Stimulated activated naive CD8-positive, alpha-beta T cell treated with anti-CD3 and anti-CD28 coated beads, Interleukin-15, Interleukin-2, amounts not matched to agents 100 U/mL and 50 U/mL, for 24 hours (primary cell): ENCODE data around the gene S100A9.

Experiments used
- ATAC-seq: fragments of 150-1000 bp; cut with Tn5 transposase; one replicate; pipeline ENCODE4 v1.10.0; 2021
- DNase-seq: peaks from one replicate; pipeline ENCODE4 v3.0.0; 2021

The S100A9 gene

GRCh38 chr1:153389401-153389800, 31.7 kb downstream of the S100A9 start:
- DNase-seq (no peak), ATAC-seq (no peak)

DNA sequence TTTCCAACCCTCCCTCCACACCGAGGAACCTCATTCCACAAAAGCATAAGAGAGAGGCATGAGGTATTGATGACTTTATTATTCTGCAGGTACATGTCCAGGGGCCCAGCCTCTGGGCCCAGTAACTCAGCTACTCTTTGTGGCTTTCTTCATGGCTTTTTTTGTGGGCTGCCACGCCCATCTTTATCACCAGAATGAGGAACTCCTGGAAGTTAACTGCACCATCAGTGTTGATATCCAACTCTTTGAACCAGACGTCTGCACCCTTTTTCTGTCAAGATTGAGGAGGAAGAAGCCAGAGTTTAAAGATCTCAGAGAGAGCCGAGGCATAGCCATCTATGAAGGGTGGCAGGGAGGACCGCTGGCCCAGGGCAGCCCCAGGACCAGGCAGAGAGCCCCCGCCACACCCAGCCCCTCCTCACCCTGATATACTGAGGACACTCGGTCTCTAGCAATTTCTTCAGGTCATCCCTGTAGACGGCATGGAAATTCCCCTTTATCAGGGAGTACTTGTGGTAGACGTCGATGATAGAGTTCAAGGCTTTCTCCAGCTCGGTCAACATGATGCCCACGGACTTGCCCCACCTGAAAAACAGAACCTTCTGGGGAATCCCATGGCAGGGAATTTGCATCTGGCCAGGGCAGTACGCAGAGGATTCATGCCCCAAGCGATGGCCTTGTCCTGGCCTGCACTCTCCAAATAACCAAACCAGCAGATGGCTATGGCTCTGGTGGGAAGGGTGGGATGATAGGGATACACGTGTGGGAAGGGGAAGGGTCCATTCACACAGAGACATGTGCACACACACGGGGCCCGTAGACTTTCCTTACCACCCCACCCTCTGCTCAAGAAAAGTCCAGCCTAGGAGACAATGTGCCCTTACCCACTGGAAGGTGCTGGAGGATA, 32.6 kb downstream of the S100A9 start:
- ATAC-seq: no peak
- no peak for DNase-seq

DNA sequence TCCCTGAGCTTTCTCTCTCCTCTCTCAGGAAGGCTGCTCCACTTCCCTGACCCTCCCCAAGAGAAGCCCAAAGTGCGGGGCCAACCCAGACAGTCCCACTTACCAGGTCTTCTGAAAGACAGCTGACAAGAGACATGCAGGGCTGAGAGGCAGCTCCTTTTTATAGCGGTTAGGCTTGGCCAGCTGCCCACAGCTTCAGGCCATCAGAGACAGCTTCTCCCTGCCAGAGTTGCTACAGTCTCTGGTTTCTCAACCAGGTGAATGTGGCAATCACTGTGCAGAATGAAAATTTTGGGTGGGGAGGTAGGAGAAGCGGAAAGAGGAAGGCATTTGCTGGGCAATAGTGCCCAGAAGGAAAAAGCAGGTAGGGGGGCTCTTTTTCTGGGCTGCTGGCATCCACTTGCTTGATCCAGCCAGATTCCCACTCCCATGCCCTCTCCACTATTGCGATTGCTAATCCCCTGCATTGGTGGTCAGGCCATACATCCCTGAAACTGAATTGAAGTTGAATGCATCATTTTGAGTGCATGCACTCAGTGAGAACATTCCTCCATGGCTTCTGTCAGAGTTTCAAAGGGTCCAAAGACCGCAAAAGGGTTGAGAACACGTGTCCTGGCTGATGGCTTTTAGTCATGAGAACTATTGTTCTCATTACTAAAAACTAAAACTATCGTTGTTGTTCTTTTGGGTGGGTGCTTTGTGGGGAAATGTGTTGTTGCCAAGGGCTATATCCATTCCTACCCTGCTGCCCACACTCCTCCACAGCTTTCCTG, 33.5 kb downstream of the S100A9 start, which contains the start of gene S100A8:
TSS of gene S100A8 (minus strand) at position 136 of the 773 bp plus-strand sequence. CDS start 538 bp downstream, outside the sequence.
- no peak for DNase-seq
- no peak for ATAC-seq

- DNase-seq: no peak
- ATAC-seq: no peak
These were observed 34.6 kb downstream of the S100A9 start for GRCh38 chr1:153392258-153392657.

GRCh38 chr1:153392822-153393221, 35.2 kb downstream of the S100A9 start:
- ATAC-seq (no peak), DNase-seq (no peak)

DNA sequence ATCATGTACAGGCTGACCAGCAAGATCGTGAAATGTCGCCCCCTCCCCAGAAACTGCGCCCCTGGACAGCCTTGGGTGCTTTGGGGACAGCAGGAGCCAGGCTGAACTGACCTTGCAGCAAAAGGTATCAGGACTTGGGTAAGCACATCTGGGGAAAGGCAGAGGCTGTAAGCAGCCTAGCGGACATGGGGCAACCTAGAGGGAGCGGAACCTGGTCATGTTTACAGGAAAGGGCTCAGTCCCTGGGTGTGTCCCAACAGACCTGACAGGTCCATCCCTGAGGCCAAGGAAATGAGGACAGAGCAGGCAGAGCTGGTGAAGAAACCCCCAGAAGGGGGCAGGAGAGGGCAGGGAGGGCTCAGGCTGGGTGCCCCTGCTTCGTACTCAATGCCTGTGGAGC, 36.3 kb downstream of the S100A9 start:
- ATAC-seq: no peak
- DNase-seq: no peak

- DNase-seq (no peak), ATAC-seq (no peak)
These were observed 36.7 kb downstream of the S100A9 start for GRCh38 chr1:153394391-153394790.

DNA sequence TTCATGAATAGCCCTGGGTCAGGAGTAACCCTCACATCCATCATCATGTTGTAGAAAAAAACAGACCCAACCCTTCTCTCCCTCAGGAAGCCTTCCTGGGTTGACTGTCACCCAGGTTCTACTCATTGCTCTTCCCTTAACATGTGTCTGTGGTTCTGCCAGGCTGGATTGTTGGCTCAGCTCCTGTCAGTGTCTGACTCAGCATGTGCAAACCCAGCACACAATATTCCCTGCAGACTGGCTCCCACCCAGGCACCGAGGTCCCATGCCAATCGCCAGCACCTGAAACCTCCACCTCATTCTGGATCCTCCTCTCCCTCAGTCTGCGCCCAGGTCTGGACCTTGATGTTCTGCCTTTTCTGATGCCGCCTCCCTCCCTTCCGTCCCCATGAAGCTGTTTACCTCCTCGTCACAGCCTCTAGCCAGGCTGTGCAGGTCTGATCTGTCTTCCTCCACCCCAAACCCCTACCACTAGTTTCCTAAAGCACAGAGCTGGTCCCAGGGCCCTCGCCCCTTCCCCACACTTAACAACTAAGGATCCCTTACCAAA, 37.6 kb downstream of the S100A9 start:
- DNase-seq (no peak), ATAC-seq (no peak)

DNA sequence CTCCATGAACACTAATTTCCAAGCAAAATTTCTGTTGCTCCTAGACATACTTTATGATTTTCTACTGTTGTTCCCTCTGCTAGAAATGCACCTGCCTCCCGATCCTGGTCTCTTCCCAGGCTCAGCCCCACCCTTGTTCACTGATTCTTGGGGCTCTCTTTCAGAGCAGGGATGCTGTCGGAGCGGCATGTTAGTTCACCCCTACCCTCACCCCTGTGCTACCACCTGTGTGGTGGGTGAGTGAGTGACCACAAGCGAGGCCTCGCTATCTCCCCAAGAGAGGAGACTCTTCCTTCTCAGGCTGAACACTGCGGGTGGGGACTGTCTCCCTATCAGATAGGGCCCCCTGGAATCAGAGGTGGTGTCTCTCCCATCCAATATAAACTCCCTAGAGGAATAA, 38.1 kb downstream of the S100A9 start:
- ATAC-seq (no peak), DNase-seq (no peak)

GRCh38 chr1:153396461-153396860, 38.8 kb downstream of the S100A9 start:
- no peak for ATAC-seq
- no peak for DNase-seq

- DNase-seq (no peak), ATAC-seq (no peak)
These were observed 39.6 kb downstream of the S100A9 start for GRCh38 chr1:153397051-153397923.

GRCh38 chr1:153397924-153398651, 40.4 kb downstream of the S100A9 start:
- no peak for ATAC-seq

DNA sequence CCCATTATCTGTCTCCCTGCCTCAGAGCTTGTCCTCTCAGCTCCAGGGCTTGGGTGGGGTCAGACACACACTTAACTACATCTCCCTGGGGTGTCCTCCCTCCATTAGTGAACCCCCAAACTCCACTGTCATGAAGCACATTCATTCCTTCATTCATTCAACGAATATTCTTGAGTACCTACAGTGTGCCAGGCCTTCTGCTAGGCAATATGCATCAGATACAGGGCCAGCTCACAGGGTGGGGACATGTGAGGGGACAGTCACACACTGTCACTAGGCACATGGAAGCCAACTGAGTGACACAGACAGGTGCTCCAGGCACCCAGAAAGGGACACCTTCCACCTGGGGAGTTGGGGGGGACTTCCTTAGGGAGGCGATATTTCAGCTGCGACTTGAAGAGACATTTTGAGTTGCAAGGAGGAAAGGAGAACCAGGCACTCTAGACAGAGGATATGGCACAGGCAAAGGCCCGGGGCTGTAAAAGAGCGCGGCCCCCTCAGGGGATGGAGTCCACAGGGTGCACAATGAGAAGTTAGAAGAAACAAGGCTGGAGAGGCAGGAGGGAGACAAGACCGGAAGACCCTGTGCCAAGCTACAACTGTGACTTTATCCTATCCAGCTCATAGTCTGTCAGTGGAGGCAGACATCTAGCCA, 41.9 kb downstream of the S100A9 start:
- ATAC-seq (no peak), DNase-seq (no peak)

More at GRCh38 chr1:153397924-153398651, 40.4 kb downstream of the S100A9 start:
- DNase-seq: no peak

DNA sequence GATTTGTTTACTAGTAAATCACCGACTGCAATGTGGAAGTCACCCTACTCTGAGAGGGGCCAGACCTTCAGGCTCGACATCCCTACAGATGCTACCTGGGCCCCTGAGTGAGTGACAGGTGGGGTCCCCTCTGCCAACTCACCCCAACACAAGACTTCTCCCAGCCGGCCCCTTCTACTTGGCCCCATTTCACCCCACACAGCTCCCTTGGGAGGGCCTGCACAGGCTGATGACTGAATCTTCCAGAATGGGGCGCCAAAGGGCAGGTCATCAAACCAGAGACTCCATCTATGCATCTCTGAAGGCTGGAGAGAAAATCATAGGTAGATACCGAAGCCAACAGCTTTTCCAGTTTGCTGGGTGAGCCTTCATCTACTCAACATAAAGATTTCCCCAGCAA, 42.6 kb downstream of the S100A9 start:
- ATAC-seq: no peak

DNA sequence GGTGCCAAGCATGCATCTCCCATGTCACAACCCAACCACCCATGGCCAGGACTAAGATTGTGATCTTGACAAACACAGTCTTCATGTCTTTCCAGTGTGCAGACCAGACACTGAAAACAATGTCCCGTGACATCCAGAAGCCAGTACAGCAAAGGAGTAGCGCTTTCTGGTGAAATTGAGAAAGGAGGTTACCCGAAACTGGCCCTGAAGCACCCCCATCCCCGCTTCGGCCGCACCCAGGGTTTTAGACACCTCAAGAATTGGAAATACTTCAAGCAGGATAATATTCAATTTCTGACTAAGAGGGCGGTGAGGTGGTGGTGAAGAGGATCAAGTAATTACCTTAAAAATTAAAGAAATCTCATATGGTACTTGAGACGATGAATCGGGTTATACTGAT, 43.8 kb downstream of the S100A9 start:
- DNase-seq (no peak), ATAC-seq (no peak)

More for the DNA sequence above, 42.6 kb downstream of the S100A9 start:
- DNase-seq: no peak

DNA sequence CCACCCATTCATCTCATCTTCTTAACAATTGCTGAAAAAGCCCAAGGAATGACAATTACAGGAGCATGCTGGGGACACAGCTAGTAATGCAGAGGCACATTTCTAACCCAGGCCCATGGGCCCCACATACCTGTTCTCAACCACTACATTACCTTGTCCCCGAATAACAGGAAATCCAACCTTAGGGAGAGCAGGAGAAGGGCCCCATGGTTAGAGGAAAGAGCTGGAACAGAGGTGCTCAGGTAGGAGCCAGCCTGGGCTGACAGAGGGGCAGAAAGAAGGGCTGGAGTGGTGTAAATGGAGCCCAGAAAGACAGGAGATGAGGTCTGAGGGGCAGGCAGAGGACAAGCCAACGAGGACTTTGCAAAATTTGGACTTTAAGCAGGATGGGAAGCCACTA, 44.6 kb downstream of the S100A9 start:
- DNase-seq (no peak), ATAC-seq (no peak)

DNA sequence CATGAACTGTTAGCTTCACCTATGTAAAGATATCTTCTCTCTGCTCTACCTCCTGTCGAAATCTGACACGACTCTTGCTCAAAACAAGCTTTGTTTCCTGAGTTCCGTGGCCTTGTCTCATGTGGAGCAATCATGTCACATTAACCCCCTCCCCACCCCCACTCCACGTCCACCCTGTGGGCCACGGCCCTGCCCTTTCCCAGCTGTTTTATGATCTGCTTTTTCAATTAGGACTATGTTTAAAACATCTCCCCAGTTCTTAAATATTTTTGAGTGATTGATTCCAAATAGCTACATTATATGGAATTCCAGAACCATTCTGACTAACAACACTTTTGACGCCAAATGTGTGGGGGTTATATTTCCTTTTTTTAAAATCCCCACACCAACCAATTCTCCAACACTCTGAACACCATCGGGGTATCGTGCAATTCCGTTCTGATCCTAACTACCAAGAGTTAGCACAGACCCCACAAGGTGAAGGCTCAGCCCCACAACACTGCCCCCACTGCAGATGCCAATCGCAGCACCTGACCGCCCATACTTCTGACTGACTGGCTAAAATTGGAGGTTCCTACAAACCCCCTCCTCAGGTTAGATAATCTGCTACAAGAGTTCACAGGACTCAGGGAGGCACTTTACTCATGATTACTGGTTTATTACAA, 45.9 kb downstream of the S100A9 start:
- ATAC-seq (no peak), DNase-seq (no peak)

- no peak for DNase-seq
- ATAC-seq: no peak
These were observed 46.5 kb downstream of the S100A9 start for GRCh38 chr1:153404086-153404635.

- peak; percentile 62 for DNase-seq
- ATAC-seq: peak; percentile 59
These were observed 47.1 kb downstream of the S100A9 start for GRCh38 chr1:153404768-153405167.
